H9 (cell line): ENCODE measurements around the gene CFAP100. TPM values are rescaled to one million over a fixed set of nuclear protein-coding genes. Genes with fewer than 3 reads are reported as not detected.

Experiments
- DNase-seq: peaks from one replicate; pipeline ENCODE4 v3.0.0-alpha.2; 2017
- H2AFZ ChIP-seq: one replicate; pipeline ENCODE4 v1.6.1; 2013; ENCODE audit warnings: mild to moderate bottlenecking, low read length, control low read depth, moderate library complexity
- H2AK5ac ChIP-seq: 2 replicates; pipeline ENCODE4 v1.6.1; 2013; ENCODE audit warnings: low read length, control low read depth, mixed read lengths; ENCODE audit not compliant: insufficient read length
- H2BK120ac ChIP-seq: one replicate; pipeline ENCODE4 v1.6.1; 2013; ENCODE audit warnings: low read depth, mild to moderate bottlenecking, low read length, control low read depth, inconsistent platforms; ENCODE audit not compliant: poor library complexity, severe bottlenecking
- H2BK12ac ChIP-seq: 2 replicates; pipeline ENCODE4 v1.6.1; 2013; ENCODE audit warnings: low read length, control low read depth, mixed read lengths, low read depth; ENCODE audit not compliant: insufficient read length
- H2BK15ac ChIP-seq: 2 replicates; pipeline ENCODE4 v1.6.1; 2013; ENCODE audit warnings: low read depth, low read length, control low read depth
- H2BK20ac ChIP-seq: one replicate; pipeline ENCODE4 v1.6.1; 2013; ENCODE audit warnings: low read depth, mild to moderate bottlenecking, low read length, control low read depth, inconsistent platforms; ENCODE audit not compliant: poor library complexity, severe bottlenecking
- H2BK5ac ChIP-seq: 2 replicates; pipeline ENCODE4 v1.6.1; 2013; ENCODE audit warnings: low read length, control low read depth, mixed read lengths; ENCODE audit not compliant: insufficient read length
- H3K14ac ChIP-seq: 2 replicates; pipeline ENCODE4 v1.6.1; 2013; ENCODE audit warnings: low read length, control low read depth; ENCODE audit not compliant: insufficient read depth
- H3K18ac ChIP-seq: 2 replicates; pipeline ENCODE4 v1.6.1; 2013; ENCODE audit warnings: low read depth, mild to moderate bottlenecking, mixed read lengths, low read length, control low read depth; ENCODE audit not compliant: insufficient read length
- H3K23ac ChIP-seq: 2 replicates; pipeline ENCODE4 v1.6.1; 2013; ENCODE audit warnings: low read length, control low read depth, mixed read lengths, low read depth; ENCODE audit not compliant: insufficient read length
- H3K23me2 ChIP-seq: 2 replicates; pipeline ENCODE4 v1.6.1; 2013; ENCODE audit warnings: low read depth, mild to moderate bottlenecking, mixed read lengths, low read length, control low read depth; ENCODE audit not compliant: insufficient read length, poor library complexity, severe bottlenecking
- H3K27ac ChIP-seq: 2 replicates; pipeline ENCODE4 v1.5.1; 2013; ENCODE audit warnings: low read length, control low read depth, mixed read lengths, low read depth; ENCODE audit not compliant: insufficient read length
- H3K27me3 ChIP-seq: 2 replicates; pipeline ENCODE4 v1.6.1; 2013; ENCODE audit warnings: low read length, control low read depth, inconsistent platforms; ENCODE audit not compliant: insufficient read depth
- H3K4ac ChIP-seq: 2 replicates; pipeline ENCODE4 v1.6.1; 2013; ENCODE audit warnings: low read depth, mild to moderate bottlenecking, control low read depth, inconsistent platforms, low read length, moderate library complexity
- H3K4me1 ChIP-seq: 2 replicates; pipeline ENCODE4 v1.6.1; 2013; ENCODE audit warnings: low read length, control low read depth, inconsistent platforms; ENCODE audit not compliant: insufficient read depth
- H3K4me2 ChIP-seq: 2 replicates; pipeline ENCODE4 v1.6.1; 2013; ENCODE audit warnings: low read length, control low read depth, mixed read lengths; ENCODE audit not compliant: insufficient read length, insufficient read depth
- H3K56ac ChIP-seq: 2 replicates; pipeline ENCODE4 v1.6.1; 2013; ENCODE audit warnings: low read depth, mild to moderate bottlenecking, mixed read lengths, low read length, control low read depth; ENCODE audit not compliant: insufficient read length
- H3K79me1 ChIP-seq: 2 replicates; pipeline ENCODE4 v1.6.1; 2013; ENCODE audit warnings: low read depth, mild to moderate bottlenecking, moderate library complexity, low read length, control low read depth, inconsistent platforms; ENCODE audit not compliant: insufficient read depth, poor library complexity, severe bottlenecking
- H3K79me2 ChIP-seq: 2 replicates; pipeline ENCODE4 v1.6.1; 2013; ENCODE audit warnings: low read length, control low read depth, inconsistent platforms; ENCODE audit not compliant: insufficient read depth
- H3K9ac ChIP-seq: 2 replicates; pipeline ENCODE4 v1.6.1; 2013; ENCODE audit warnings: low read length, control low read depth, mixed read lengths; ENCODE audit not compliant: insufficient read length; ENCODE audit errors: extremely low read depth
- H3K9me3 ChIP-seq: one replicate; pipeline ENCODE4 v1.6.1; 2013; ENCODE audit warnings: low read depth, low read length, inconsistent platforms; ENCODE audit not compliant: control insufficient read depth
- H3T11ph ChIP-seq: one replicate; pipeline ENCODE4 v1.6.1; 2013; ENCODE audit warnings: mild to moderate bottlenecking, low read length, control low read depth, inconsistent platforms
- H4K20me1 ChIP-seq: one replicate; pipeline ENCODE4 v1.6.1; 2013; ENCODE audit not compliant: control insufficient read depth, insufficient read length, insufficient read depth
- H4K5ac ChIP-seq: 2 replicates; pipeline ENCODE4 v1.6.1; 2013; ENCODE audit warnings: low read depth, mild to moderate bottlenecking, mixed read lengths, low read length, control low read depth; ENCODE audit not compliant: insufficient read length
- H4K8ac ChIP-seq: replicated peaks from 2 replicates; pipeline ENCODE4 v1.6.1; 2013; ENCODE audit warnings: low read length, control low read depth, mixed read lengths, low read depth; ENCODE audit not compliant: insufficient read length
- H4K91ac ChIP-seq: 2 replicates; pipeline ENCODE4 v1.6.1; 2013; ENCODE audit warnings: low read depth, mild to moderate bottlenecking, moderate library complexity, mixed read lengths, low read length, control low read depth; ENCODE audit not compliant: insufficient read length
- H3K27ac Mint-ChIP-seq, 3 experiments: 2 replicates in 2 of 3; 3 replicates in 1 of 3; pipeline ENCODE4 v1.8.0; 2020 to 2021; ENCODE audit warnings: mixed read lengths in 3 of 3, mild to moderate bottlenecking in 1 of 3, moderate library complexity in 1 of 3
- H3K27me3 Mint-ChIP-seq: 2 replicates; pipeline ENCODE4 v1.8.0; 2021; ENCODE audit warnings: low read depth, mild to moderate bottlenecking, moderate library complexity, mixed read lengths
- H3K36me3 Mint-ChIP-seq, 3 experiments: 2 replicates in 2 of 3; 3 replicates in 1 of 3; pipeline ENCODE4 v1.8.0; 2020 to 2021; ENCODE audit warnings: low read depth in 3 of 3, mixed read lengths in 3 of 3; ENCODE audit not compliant: insufficient read depth in 1 of 3
- H3K4me1 Mint-ChIP-seq, 2 experiments: 2 replicates each; pipeline ENCODE4 v1.8.0; 2020; ENCODE audit warnings: mixed read lengths in 2 of 2
- H3K4me3 Mint-ChIP-seq, 2 experiments: 2 replicates in 1 of 2; 3 replicates in 1 of 2; pipeline ENCODE4 v1.8.0; 2020 to 2021; ENCODE audit warnings: mild to moderate bottlenecking in 2 of 2, mixed read lengths in 2 of 2, moderate library complexity in 1 of 2
- H3K9me3 Mint-ChIP-seq, 2 experiments: 2 replicates in 1 of 2; 3 replicates in 1 of 2; pipeline ENCODE4 v1.8.0; 2020; ENCODE audit warnings: mild to moderate bottlenecking in 2 of 2, mixed read lengths in 2 of 2, moderate library complexity in 1 of 2
- WGBS: extraction: QIAGEN DNeasy Blood & Tissue Kit; methylation state at CpG from one replicate; pipeline ENCODE4 v1.1.7; 2013; ENCODE audit warnings: missing lambda C conversion rate, low lambda C conversion rate, mixed read lengths; ENCODE audit not compliant: insufficient read length; ENCODE audit errors: extremely low coverage; 5-methylcytosine and 5-hydroxymethylcytosine counted together
- total RNA-seq: library from RNA; stranded (reverse); gene quantifications from 2 replicates; pipeline ENCODE4 v1.2.1, GENCODE V29; 2021
- TF ChIP-seq, protein P1 (sequence below): fragments of 200-600 bp; sonication (generic); conservative IDR thresholded peaks from 3 replicates; pipeline ENCODE4 v1.8.0; 2021; ENCODE audit warnings: antibody characterized with exemption, mild to moderate bottlenecking

CFAP100 gene
- total RNA-seq, 1 experiment from 2014 or later, result 0.44 TPM

DNA sequence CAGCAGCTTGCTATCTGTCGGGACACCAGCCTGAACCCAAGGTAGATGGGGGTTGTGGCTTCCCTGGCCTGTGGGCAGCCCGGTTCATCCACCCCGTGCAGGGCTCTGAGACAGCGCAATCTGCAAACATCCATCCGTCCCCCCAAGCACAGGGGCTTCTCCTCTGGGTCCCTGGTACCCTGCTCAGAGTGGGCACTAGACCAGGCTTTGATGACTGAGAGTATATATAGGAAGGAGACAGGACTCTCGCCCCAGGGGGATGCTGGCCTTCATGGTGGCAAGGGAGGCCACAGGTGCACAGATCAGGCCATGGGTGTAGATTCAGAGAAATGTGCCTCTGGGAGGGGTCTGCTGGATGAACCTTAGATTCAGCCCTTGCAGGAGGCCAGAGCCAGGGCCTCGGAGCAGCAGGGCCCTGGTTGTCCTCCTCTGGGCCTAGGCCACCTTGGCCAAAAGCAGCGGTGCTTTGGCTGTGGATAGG lies 40.3 kb downstream of the CFAP100 start:
- no peak overlapping the region for H3K27ac ChIP-seq
- H2AFZ ChIP-seq, result no peak overlapping the region
- H3K4me1 ChIP-seq, result no peaks in the 10 kb centered on the region
- no peak overlapping the region for H4K8ac ChIP-seq
- H2BK15ac ChIP-seq, result no peak overlapping the region
- no peaks in the 10 kb centered on the region for H3K9me3 ChIP-seq
- no peak overlapping the region for H3K4ac ChIP-seq
- H3K79me1 ChIP-seq, result no peaks in the 10 kb centered on the region
- no peak overlapping the region for H4K91ac ChIP-seq
- H3K9ac ChIP-seq, result no peak overlapping the region
- no peak overlapping the region for H4K5ac ChIP-seq
- H3T11ph ChIP-seq, result no peak overlapping the region
- Mint-ChIP-seq H3K36me3 (peaks cover 2 to 30% (median 28%) of the 10 kb centered on the region in 3 experiments; a peak in 6 of 7 replicates), H3K4me3 (no peak overlapping the region), H3K27me3 (peaks cover 2% of the 10 kb centered on the region; the same call in 1 of the 2 replicates), H3K9me3 (no peaks in the 10 kb centered on the region), H3K27ac (no peak overlapping the region; a peak in 1 of 7 replicates), H3K4me1 (peaks cover 5 to 11% of the 10 kb centered on the region in 2 experiments)
- no peak overlapping the region for H3K18ac ChIP-seq
- no peak overlapping the region for H3K23ac ChIP-seq
- H2BK20ac ChIP-seq, result no peak overlapping the region
- no CpG with 5 or more reads among the region's 8 CpGs for WGBS
- H4K20me1 ChIP-seq, result no peaks in the 10 kb centered on the region
- no peaks in the 10 kb centered on the region for H3K27me3 ChIP-seq
- no peaks in the 10 kb centered on the region for H3K23me2 ChIP-seq
- H3K56ac ChIP-seq, result no peak overlapping the region
- H2BK12ac ChIP-seq, result no peak overlapping the region
- peak; percentile 19 for DNase-seq
- H3K14ac ChIP-seq, result no peak overlapping the region; the same call in 1 of the 2 replicates
- no peak overlapping the region for H2AK5ac ChIP-seq
- no peak overlapping the region for H3K4me2 ChIP-seq
- no peak overlapping the region for H2BK5ac ChIP-seq
- no peak overlapping the region for H2BK120ac ChIP-seq
- H3K79me2 ChIP-seq, result no peaks in the 10 kb centered on the region
- TF ChIP-seq, protein P1, sequence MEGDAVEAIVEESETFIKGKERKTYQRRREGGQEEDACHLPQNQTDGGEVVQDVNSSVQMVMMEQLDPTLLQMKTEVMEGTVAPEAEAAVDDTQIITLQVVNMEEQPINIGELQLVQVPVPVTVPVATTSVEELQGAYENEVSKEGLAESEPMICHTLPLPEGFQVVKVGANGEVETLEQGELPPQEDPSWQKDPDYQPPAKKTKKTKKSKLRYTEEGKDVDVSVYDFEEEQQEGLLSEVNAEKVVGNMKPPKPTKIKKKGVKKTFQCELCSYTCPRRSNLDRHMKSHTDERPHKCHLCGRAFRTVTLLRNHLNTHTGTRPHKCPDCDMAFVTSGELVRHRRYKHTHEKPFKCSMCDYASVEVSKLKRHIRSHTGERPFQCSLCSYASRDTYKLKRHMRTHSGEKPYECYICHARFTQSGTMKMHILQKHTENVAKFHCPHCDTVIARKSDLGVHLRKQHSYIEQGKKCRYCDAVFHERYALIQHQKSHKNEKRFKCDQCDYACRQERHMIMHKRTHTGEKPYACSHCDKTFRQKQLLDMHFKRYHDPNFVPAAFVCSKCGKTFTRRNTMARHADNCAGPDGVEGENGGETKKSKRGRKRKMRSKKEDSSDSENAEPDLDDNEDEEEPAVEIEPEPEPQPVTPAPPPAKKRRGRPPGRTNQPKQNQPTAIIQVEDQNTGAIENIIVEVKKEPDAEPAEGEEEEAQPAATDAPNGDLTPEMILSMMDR, result no peak
